K562 (cell line): ENCODE data around the gene FN3K. TPM values are rescaled to one million over a fixed set of nuclear protein-coding genes. Genes with fewer than 3 reads are reported as not detected.

Experiments used
- ARID2 ChIP-seq: fragments of 450-650 bp; IDR thresholded peaks from 2 replicates; pipeline ENCODE4 v1.6.1; 2017; ENCODE audit warnings: antibody characterized with exemption, mild to moderate bottlenecking
- CBFA2T3 ChIP-seq: fragments of 450-650 bp; IDR thresholded peaks from 2 replicates; pipeline ENCODE4 v1.6.1; 2017
- ID3 ChIP-seq, 2 experiments: fragments of 250-450 bp in 1 of 2; fragments of 450-650 bp in 1 of 2; sonication (Bioruptor Pico) in 1 of 2; IDR thresholded peaks; 2 replicates each; pipeline versions ENCODE4 v1.6.1 to v1.8.0; 2016 to 2021; ENCODE audit warnings: mild to moderate bottlenecking in 2 of 2, moderate library complexity in 2 of 2, missing compliant biosample characterization in 1 of 2, missing genetic modification characterization in 1 of 2
- NKRF ChIP-seq: fragments of 450-650 bp; IDR thresholded peaks from 2 replicates; pipeline ENCODE4 v1.6.1; 2016; ENCODE audit warnings: borderline replicate concordance
- SRSF9 ChIP-seq: fragments of 200-400 bp; formaldehyde crosslinking; IDR thresholded peaks from 2 replicates; pipeline ENCODE4 v1.6.1; 2017; ENCODE audit warnings: low read depth, low read length, borderline replicate concordance
- ZSCAN32 ChIP-seq: fragments of 450-650 bp; formaldehyde crosslinking; IDR thresholded peaks from 2 replicates; pipeline ENCODE4 v1.4.0; 2020; ENCODE audit warnings: mild to moderate bottlenecking, moderate library complexity
- polyA plus RNA-seq, 8 experiments: library from polyadenylated mRNA; depleted of rRNA in 4 of 8; stranded (reverse) in 5 of 8; unstranded in 3 of 8; fragments of >200 nt; fragmentation: Nextera tagmentation in 2 of 8; fragmentation: Illumina TruSeq in 1 of 8; extraction: Ambion mirVana in 2 of 8; extraction: Trizol in 1 of 8; gene quantifications; 2 replicates each; pipeline versions ENCODE4 v1.2.1 to v1.2.3, GENCODE V29; 2011 to 2014; ENCODE audit warnings: inconsistent platforms in 1 of 8, missing spikeins in 1 of 8
- total RNA-seq, 7 experiments: library from RNA; depleted of rRNA in 6 of 7; stranded (reverse); fragments of >200 nt in 6 of 7; fragmentation: Illumina TruSeq in 2 of 7; extraction: Trizol in 2 of 7; gene quantifications; 2 replicates each; pipeline versions ENCODE4 v1.2.1 to v1.2.3, GENCODE V29; 2011 to 2021; ENCODE audit warnings: low replicate concordance in 1 of 7
- TF ChIP-seq, protein P1 (sequence below): fragments of 200-800 bp; sonication (Bioruptor generic); IDR thresholded peaks from 2 replicates; pipeline ENCODE4 v1.6.1; 2016; ENCODE audit warnings: missing genetic modification characterization, missing compliant biosample characterization

FN3K gene
- total and polyA plus RNA-seq, 9 of the 15 experiments (the other 6 are each of a cell fraction or from before 2014, with no cell fraction given): 0.08 to 22.7 (median 3.8) TPM

- TF ChIP-seq ARID2: peak; percentile 89; the same call in 1 of the 2 replicates
- no peak for TF ChIP-seq SRSF9
- TF ChIP-seq, protein P1, sequence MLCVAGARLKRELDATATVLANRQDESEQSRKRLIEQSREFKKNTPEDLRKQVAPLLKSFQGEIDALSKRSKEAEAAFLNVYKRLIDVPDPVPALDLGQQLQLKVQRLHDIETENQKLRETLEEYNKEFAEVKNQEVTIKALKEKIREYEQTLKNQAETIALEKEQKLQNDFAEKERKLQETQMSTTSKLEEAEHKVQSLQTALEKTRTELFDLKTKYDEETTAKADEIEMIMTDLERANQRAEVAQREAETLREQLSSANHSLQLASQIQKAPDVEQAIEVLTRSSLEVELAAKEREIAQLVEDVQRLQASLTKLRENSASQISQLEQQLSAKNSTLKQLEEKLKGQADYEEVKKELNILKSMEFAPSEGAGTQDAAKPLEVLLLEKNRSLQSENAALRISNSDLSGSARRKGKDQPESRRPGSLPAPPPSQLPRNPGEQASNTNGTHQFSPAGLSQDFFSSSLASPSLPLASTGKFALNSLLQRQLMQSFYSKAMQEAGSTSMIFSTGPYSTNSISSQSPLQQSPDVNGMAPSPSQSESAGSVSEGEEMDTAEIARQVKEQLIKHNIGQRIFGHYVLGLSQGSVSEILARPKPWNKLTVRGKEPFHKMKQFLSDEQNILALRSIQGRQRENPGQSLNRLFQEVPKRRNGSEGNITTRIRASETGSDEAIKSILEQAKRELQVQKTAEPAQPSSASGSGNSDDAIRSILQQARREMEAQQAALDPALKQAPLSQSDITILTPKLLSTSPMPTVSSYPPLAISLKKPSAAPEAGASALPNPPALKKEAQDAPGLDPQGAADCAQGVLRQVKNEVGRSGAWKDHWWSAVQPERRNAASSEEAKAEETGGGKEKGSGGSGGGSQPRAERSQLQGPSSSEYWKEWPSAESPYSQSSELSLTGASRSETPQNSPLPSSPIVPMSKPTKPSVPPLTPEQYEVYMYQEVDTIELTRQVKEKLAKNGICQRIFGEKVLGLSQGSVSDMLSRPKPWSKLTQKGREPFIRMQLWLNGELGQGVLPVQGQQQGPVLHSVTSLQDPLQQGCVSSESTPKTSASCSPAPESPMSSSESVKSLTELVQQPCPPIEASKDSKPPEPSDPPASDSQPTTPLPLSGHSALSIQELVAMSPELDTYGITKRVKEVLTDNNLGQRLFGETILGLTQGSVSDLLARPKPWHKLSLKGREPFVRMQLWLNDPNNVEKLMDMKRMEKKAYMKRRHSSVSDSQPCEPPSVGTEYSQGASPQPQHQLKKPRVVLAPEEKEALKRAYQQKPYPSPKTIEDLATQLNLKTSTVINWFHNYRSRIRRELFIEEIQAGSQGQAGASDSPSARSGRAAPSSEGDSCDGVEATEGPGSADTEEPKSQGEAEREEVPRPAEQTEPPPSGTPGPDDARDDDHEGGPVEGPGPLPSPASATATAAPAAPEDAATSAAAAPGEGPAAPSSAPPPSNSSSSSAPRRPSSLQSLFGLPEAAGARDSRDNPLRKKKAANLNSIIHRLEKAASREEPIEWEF (CRISPR knock-in tag): no peak
- TF ChIP-seq ZSCAN32: no peak
- peak; percentile 21; the same call in 1 of the 2 replicates for TF ChIP-seq CBFA2T3
- TF ChIP-seq ID3 (CRISPR knock-in tag; IDR thresholded peaks at IDR 0.05): no peak
- TF ChIP-seq ID3 (tag; IDR thresholded peaks at IDR 0.05): no peak
- no peak for TF ChIP-seq NKRF
These were observed 12.1 kb upstream of the FN3K start (continued) for GRCh38 chr17:82723169-82723807.
